SK-N-SH treated with all-trans-retinoic acid at 6 μM for 48 hours (cell line): ENCODE results near the gene MAP3K3.

Experiments used
- PPARA ChIP-seq: fragments of 250-450 bp; sonication (Bioruptor Pico); IDR thresholded peaks from 2 replicates; pipeline ENCODE4 v1.5.0; 2020; ENCODE audit warnings: mild to moderate bottlenecking, borderline replicate concordance
- ZC3H10 ChIP-seq: fragments of 250-450 bp; sonication (Bioruptor Pico); IDR thresholded peaks from 2 replicates; pipeline ENCODE4 v1.5.1; 2021; ENCODE audit warnings: mild to moderate bottlenecking, moderate library complexity
- ZFP30 ChIP-seq: fragments of 450-650 bp; formaldehyde crosslinking; IDR thresholded peaks from 2 replicates; pipeline ENCODE4 v1.5.0; 2022; ENCODE audit warnings: mild to moderate bottlenecking, moderate library complexity
- TF ChIP-seq, protein P1 (sequence below): fragments of 250-450 bp; sonication (Bioruptor Pico); IDR thresholded peaks from 2 replicates; pipeline ENCODE4 v1.5.1; 2020; ENCODE audit warnings: low read depth, mild to moderate bottlenecking, moderate library complexity

DNA sequence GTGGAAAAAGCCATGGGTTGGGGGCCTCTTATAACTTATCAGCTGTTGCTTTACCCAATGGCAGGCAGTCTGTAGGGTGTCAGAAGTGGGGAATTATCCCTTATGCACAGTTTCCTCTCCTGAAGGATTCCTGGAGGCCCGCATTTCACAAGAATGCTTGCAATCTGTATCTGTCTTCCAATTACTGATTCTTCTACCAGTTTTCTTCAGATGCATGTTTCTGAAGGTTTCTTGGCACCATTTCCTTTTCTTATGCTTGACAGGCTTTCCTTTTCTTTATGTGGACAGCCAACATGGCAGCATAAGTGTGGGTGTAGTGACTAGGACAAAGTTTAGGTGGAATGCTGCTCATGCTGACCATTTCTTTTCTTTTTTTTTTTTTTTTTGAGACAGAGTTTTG lies 36.1 kb downstream of the MAP3K3 start:
- TF ChIP-seq PPARA (CRISPR knock-in tag) (no peak), ZC3H10 (CRISPR knock-in tag) (no peak), ZFP30 (no peak)
- TF ChIP-seq, protein P1, sequence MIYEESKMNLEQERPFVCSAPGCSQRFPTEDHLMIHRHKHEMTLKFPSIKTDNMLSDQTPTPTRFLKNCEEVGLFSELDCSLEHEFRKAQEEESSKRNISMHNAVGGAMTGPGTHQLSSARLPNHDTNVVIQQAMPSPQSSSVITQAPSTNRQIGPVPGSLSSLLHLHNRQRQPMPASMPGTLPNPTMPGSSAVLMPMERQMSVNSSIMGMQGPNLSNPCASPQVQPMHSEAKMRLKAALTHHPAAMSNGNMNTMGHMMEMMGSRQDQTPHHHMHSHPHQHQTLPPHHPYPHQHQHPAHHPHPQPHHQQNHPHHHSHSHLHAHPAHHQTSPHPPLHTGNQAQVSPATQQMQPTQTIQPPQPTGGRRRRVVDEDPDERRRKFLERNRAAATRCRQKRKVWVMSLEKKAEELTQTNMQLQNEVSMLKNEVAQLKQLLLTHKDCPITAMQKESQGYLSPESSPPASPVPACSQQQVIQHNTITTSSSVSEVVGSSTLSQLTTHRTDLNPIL (CRISPR knock-in tag): no peak
